Smooth muscle cell of the pulmonary artery (primary cell): ENCODE measurements around the gene DMP1. TPM values are rescaled to one million over a fixed set of nuclear protein-coding genes. Genes with fewer than 3 reads are reported as not detected.

ENCODE experiments used
- total RNA-seq: library from RNA; depleted of rRNA; stranded (reverse); fragments of >200 nt; gene quantifications from 2 replicates; pipeline ENCODE4 v1.2.3, GENCODE V29; 2014

Gene DMP1
- total RNA-seq: not detected in 2 replicates

DNA sequence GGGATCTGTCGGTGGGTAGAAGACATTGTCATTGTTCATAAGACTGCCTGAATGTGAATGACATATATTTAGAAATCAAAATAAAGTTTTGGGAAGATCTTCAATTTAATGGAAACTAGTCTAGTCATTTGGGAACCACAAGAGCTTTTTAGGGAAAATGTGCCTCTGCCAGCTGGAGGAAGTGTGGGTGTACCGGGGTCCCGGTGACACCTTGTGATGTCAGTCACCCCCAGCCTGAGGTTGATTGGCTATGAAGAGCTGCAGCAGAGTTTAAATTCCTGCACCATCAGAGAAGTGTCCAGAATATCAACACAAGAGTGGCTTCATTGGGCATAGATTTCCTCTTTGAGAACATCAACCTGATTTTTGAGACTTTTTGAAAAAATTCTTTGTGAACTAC is at the start of gene DMP1:
Gene DMP1 (plus strand): TSS at position 301 of the 400 bp plus-strand sequence. CDS start 6,213 bp downstream, outside the sequence.

GRCh38 chr4:87608229-87608628 is 41.9 kb upstream of the DMP1 start, which contains the start of gene DSPP:
TSS of gene DSPP (plus strand) at chr4:87608529. CDS start at chr4:87610909, 2,380 bp downstream.

Other genes with a start within 250 kb of the DMP1 start
- 12.7 and 14.7 TPM in 2 replicates for gene NUDT9, start 227.7 kb upstream of the DMP1 start, total RNA-seq
- 0.17 and 0.46 TPM in 2 replicates for gene SPARCL1, start 120.9 kb upstream of the DMP1 start, total RNA-seq
- gene DSPP, start 41.8 kb upstream of the DMP1 start, total RNA-seq: not detected in 2 replicates
- gene IBSP, start 149.3 kb downstream of the DMP1 start, total RNA-seq: 1.9 and 2.2 TPM in 2 replicates
- gene MEPE, start 182.7 kb downstream of the DMP1 start, total RNA-seq: not detected in 2 replicates